Measurements from ENCODE around the gene DMRTB1.

DMRTB1 gene

DNA sequence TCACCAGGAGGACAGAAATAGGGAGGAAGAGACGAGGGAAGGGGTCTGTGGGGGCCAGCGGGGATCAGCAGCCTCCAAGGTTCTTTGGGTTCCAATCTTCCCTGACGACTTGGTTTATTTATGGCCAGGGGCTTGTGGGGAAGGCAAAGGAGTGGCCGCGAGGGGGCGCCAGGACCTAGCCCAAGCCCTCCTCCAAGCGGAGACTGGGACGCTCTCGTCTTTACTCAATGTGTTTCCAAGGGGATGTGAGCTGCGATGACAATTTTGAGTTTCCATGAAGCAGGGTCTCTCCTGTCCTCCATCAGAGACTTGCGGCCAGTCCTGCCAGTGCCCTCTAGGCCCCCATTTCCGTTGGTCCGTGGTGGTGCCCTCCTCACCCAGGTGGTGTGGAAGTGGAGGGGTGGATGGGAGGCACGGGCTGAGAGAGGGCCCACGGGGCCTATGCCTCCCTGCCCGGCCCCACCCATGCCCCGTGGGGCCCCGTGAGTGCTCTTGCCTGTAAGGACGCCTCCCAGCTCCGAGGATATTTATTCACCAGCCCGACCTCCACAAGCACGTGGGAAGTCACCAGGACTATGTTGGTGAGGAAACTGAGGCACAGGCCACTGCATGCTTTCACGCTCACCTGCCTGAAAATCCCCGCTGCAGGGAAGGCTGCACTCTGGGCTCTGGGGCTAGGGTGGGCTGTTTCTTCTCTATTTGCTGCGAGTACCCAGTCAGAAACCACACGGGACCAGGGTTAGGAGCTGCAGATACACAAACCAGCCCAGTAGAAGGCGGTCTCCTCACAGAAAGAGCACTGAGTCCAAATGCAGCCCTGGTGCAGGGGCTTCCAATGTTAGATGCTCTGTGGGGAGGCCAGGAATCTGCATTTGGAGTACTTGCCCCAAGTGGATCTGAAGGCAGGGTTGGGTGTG, 26.5 kb downstream of the DMRTB1 start:
- peak; percentile 37 for DNase-seq (ENCODE audit: low spot score)

- DNase-seq (ENCODE audit: low spot score): no peak
Measured at GRCh38 chr1:53486395-53487026, 27.3 kb downstream of the DMRTB1 start.

DNA sequence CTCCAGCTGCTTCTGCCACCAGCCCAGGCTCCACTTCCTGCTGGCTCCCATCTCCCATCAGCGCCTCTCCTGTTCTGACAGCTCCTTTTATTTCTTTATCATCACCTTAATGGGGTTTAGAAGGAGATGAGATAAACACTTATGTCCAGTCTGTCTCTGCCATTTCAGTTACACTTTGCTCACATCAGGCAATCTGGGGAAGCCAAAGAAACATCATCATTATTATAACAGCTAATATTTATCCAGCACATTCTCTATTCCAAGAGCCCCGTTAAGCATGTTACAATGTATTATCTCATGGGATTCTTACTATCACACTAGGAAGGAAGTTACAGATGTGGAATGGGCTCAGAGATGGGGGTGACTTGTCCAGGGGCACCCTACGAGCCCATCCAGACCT, 31.2 kb downstream of the DMRTB1 start:
- no peak for DNase-seq (ENCODE audit: low spot score)

GRCh38 chr1:53495633-53496345, 36.6 kb downstream of the DMRTB1 start:
- DNase-seq (ENCODE audit: low spot score): no peak

- DNase-seq (ENCODE audit: low spot score): no peak
Measured at GRCh38 chr1:53498555-53499131, 39.4 kb downstream of the DMRTB1 start.

GRCh38 chr1:53499257-53500203, 40.3 kb downstream of the DMRTB1 start:
- no peak for DNase-seq (ENCODE audit: low spot score)

DNA sequence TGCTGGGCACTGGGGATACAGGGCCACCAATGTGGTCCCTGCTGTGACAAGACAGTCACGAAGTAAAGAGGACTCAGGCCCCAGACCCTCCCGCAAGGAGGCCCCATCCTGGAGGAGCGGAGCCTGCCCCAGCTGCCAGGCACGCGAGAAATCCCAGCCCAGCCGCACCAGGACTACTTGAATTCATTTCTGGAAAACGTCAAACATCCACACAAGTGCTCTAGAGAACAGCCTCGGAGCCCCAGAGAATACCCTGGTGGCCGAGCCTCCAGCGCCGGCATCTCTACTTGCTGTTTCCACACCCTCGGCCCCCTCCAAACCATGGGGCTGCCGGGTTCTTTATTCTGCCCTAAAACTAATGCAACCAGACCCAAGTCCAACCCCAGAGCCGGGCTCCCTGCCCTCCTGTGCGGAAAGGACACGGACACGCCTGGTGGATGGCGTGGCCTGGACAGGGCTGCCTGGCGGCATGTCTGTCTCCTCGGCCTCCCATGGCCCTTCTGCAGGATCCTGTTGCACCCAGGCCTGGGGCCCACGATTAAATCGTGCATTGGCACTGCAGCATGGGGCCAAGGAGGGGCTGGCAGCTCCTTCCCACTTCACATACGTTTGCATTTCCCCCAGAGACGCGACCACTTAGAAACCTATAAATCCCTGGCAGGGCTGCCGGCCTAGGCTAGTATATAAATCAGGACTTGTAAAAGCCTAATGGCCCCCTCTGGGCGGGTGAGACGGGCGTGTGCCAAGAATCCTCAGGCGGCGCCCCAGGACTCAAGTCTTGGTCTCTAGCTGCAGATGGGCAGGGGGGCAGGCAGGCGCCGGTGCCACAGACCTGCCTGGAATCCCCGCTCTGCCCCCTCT, 41.2 kb downstream of the DMRTB1 start:
- DNase-seq (ENCODE audit: low spot score): no peak

DNA sequence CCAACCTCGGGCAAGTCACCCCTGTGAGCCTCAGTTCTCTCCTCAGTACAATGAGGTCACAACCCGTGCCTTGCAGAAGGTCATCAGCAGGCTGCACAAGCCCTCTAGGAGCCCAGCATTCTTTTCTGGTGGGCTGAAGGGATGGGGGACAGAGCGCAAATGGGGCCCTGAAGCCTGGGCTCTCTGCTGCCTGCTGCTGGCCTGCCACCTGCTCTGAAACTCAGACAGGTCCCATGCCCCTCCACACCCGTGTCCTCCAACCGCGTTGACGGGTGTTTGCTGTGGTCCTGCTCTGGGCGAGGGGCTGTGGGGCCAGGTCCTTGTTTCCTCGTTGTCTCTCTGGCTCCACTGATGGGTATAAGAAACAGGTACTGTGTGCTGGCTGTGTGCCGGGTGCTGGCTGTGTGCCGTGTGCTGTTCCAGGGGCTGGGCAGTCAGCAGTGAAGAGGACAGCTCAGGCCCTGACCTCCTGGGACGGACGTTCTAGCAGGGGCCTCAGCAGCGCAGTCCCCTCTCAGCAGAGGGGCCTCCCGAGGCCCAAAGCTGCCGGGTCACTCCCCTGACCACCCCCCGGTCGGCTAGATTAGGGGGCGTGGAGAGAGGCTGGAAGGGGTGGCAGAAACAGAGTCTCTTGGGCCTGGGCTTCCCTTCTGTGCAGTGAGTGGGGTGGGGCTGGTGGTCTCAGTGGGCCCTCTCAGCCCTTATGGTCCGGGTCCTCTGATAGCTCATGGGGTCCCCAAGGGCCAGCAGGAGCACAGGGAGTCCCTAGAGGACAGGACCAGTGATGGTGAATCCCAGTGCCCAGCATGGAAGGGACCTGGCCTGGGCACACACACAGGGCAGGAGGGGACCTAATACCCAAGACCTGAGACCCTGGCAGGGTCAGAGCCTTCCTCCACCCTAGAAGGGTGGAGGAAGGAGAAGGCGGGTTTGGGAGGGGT, 42.1 kb downstream of the DMRTB1 start:
- no peak for DNase-seq (ENCODE audit: low spot score)

- no peak for DNase-seq (ENCODE audit: low spot score)
Measured at GRCh38 chr1:53502641-53503432, 43.6 kb downstream of the DMRTB1 start.

- no peak for DNase-seq (ENCODE audit: low spot score)
Measured at GRCh38 chr1:53503433-53504217, 44.4 kb downstream of the DMRTB1 start.

DNA sequence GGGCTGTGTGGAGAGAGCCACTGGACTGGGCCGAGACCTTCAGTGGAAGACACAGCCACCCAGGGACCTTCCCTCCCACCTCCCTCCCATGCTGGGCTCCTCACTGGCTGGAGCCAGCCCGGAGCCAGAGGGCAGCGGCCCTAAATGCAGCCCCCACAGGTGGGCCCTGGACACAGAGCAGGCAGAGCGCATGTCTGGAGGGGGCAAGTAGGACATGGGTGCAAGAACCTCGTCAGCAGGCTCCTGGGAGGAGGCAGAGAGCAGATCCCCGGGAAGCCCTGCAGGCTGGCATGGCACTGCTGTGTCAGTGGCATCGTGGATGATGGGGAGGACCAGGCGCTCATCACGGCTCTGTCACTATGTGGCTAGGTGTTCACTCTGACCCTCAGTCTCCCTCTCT, 45.7 kb downstream of the DMRTB1 start:
- DNase-seq (ENCODE audit: low spot score): no peak

- no peak for DNase-seq (ENCODE audit: low spot score)
Measured at GRCh38 chr1:53505401-53505800, 46.2 kb downstream of the DMRTB1 start.

DNA sequence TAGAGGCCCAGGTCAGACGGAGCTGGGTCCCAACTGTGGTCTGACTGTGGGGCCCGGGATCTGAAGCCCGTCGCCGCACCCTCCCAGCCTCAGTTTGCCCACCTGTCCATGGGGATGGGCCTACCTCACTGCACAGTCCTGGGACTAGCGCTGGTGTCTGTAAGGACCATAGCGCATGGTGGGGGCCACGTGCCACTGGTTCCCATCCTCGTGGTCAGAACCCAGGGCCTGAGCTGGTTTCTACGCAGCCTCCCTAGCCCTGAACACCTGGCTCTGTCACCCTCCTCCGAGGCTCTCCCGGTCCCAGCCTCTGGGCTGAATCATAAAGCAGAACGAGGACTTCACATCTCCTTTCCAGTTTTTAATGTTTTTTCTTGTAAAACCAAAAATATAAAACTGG, 46.7 kb downstream of the DMRTB1 start:
- no peak for DNase-seq (ENCODE audit: low spot score)

DNA sequence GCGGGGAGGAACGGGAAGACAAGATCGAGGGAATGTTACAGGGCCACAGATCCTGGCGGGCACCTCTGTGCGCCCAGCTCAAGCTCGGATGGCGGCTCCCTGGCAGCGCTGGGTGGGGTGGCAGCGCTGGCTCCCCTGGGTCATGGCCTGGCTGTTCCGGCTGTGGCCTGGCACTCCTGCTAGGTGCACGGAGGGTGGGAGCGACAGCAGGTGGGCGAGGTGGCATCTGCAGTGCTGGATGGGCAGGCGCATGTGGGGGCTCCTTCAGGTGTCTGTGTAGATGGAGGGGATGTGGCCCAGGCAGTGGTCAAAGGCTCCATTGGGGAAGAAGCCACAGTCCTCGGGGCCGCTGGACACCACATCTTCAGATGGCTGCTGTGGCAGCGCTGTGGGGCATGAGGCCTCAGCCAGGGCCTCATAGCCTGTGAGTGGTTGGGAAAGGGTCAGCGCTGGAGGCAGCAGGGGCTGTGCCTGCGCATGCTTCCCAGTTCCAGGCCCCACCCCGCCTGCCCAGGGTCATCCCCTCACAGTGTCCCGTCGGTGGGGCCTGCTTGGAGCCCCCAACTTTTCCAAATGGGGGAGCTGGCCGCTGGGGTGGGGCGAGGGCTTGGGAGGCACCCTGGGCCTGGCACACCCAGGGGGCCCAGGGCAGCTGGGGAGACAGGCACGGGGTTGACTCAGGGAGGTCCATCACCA, 47.3 kb downstream of the DMRTB1 start:
- no peak for DNase-seq (ENCODE audit: low spot score)

- DNase-seq (ENCODE audit: low spot score): no peak
Measured at GRCh38 chr1:53507116-53507820, 48.1 kb downstream of the DMRTB1 start.
